ENCODE results near the gene IYD. TPM values are rescaled to one million over a fixed set of nuclear protein-coding genes. Genes with fewer than 3 reads are reported as not detected.

Gene IYD
- total and polyA plus RNA-seq, 9 of the 15 experiments (the other 6 are each of a cell fraction or from before 2014, with no cell fraction given), result not detected

DNA sequence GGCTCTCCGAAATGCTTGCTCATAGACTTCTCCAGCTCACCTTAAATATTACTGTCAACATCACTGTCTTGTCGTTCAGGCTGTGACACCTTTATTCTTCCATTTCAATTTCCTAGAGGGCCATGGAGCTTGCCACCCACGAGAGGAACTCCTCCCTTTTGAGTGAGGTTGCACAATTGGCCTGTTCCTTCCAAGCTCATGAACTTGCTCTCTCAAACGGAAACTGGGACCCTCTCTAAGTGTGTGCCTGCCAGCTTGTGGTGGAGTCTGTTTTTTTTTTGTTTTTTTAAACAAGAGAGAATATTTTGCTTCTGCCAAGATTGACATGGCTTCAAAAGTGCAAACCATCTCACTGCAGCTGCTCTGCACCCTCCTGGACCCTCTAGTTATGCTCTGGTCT lies 19.3 kb upstream of the IYD start (continued):
- TF ChIP-seq HNRNPK (IDR thresholded peaks at IDR 0.05; ENCODE audit: low read depth, low read length, poor library complexity, severe bottlenecking) (no peak), NFE2L1 (tag; IDR thresholded peaks at IDR 0.05; ENCODE audit: borderline replicate concordance, low read depth) (no peak), KHSRP (IDR thresholded peaks at IDR 0.05) (no peak), SIN3A (IDR thresholded peaks at IDR 0.05; ENCODE audit: borderline replicate concordance in 2 of 2, control insufficient read depth in 1 of 2, low read depth in 2 of 2, low read length in 2 of 2) (no peak), PRPF4 (IDR thresholded peaks at IDR 0.05; ENCODE audit: insufficient read depth, low read depth, low read length, poor library complexity, severe bottlenecking) (no peak)
- TF ChIP-seq, protein P1, sequence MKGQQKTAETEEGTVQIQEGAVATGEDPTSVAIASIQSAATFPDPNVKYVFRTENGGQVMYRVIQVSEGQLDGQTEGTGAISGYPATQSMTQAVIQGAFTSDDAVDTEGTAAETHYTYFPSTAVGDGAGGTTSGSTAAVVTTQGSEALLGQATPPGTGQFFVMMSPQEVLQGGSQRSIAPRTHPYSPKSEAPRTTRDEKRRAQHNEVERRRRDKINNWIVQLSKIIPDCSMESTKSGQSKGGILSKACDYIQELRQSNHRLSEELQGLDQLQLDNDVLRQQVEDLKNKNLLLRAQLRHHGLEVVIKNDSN (CRISPR knock-in tag; IDR thresholded peaks at IDR 0.05), result no peak

DNA sequence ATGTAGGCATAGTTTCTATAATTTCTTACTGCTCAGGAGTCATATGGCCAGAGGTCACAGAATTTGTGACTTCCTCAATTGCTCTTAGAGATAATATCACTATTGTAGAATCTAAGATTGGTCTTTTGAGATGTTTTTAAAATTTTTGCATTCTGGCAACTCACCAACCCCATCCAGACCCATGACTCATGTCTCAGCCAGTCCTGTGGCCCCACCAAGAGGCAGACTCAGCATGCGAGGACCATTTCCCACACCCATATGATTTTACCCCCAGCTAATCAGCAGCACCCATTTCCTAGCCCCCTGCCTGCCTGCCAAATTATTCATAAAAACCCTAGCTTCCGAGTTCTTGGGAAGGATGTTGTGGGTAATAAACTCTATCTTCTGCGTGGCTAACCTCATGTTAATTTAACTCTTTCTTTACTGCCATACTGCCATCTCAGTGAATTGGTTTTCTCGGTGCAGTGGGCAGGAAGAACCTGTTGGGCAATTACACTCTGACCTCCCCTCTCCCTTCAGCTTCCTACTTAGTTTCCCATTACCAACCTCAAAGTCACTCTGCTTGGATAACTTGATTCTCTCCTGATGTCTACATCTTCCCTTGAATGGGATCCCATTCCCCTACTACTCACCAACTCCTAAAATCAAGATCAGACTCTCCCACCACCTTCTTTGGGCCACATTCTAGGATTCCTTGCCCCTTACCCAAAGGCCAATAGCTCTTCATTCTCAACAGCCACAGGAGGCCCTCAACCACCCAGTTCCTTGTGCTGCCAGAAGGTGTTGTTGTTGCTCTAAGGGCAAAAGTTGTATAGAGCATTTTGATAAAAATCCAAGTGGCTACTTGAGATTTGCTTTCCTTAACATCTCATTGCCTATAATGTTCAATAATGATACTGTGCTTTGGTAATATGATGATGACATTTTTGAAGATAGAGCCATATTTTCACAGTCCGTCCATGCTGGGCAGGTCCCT lies 16.2 kb upstream of the IYD start:
- H3K9ac ChIP-seq (ENCODE audit: insufficient read depth in 1 of 2, low read depth in 2 of 2, low read length in 2 of 2), result no peak overlapping the region
- H3K79me2 ChIP-seq (ENCODE audit: control insufficient read depth, insufficient read depth, low read length), result no peaks in the 10 kb centered on the region
- H2AFZ ChIP-seq (ENCODE audit: low read depth, low read length), result no peak overlapping the region
- H3K9me3 ChIP-seq (replicated peaks; ENCODE audit: control insufficient read depth, insufficient read depth, low read depth, low read length), result no peaks in the 10 kb centered on the region
- BruUV-seq (replicated peaks), result no TSS peak
- peak; percentile 69 for ATAC-seq
- no peak for FAIRE-seq
- POLR2A ChIA-PET, result interaction anchor here (0.8 to 1.0 kb wide), 3 partner anchors 18 to 328 kb away, joined by 3 to 5 read pairs (median 3); partner anchors contain the start of gene RAET1L
- no peaks in the 10 kb centered on the region for H3K36me3 ChIP-seq (ENCODE audit: control insufficient read depth, insufficient read depth, low read length)
- H4K20me1 ChIP-seq (replicated peaks; ENCODE audit: control insufficient read depth, insufficient read depth, low read length), result no peaks in the 10 kb centered on the region
- intact Hi-C loops (cut with micrococcal nuclease), result no loop called here
- H3K4me1 ChIP-seq (replicated peaks in 1 of 2; ENCODE audit: control insufficient read depth in 2 of 2, insufficient read depth in 2 of 2, low read length in 2 of 2), result no peaks in the 10 kb centered on the region; a peak in 1 of 5 replicates
- H3K4me3 ChIP-seq, result no peak overlapping the region
- CTCF ChIA-PET (ENCODE audit: low intra/inter-chr PET ratio), result interaction anchor here (0.6 to 2.3 kb wide), 3 partner anchors 247 to 282 kb away, joined by 3 to 5 read pairs (median 4); no protein-coding TSS in a partner anchor
- no peaks in the 10 kb centered on the region for H3K9me1 ChIP-seq (ENCODE audit: control insufficient read depth, insufficient read depth, low read length)
- no peak overlapping the region for H3K27ac ChIP-seq (ENCODE audit: extremely low read depth, low read depth, low read length)
- in situ Hi-C loops (cut with MboI), result no loop called here
- DNase-seq (ENCODE audit: extremely low read depth in 1 of 4, low spot score in 3 of 4), result peak in 1 of 4 experiments; percentile 27
- H3K27me3 ChIP-seq (ENCODE audit: control insufficient read depth in 2 of 2, insufficient read depth in 2 of 2, low read length in 2 of 2), result peaks cover 7 to 11% of the 10 kb centered on the region in 2 experiments; a peak in 3 of 5 replicates
- no peak overlapping the region for H3K4me2 ChIP-seq (ENCODE audit: insufficient read depth, low read length)
- WGBS (ENCODE audit: insufficient coverage, low coverage, missing lambda C conversion rate), result 13% methylated on average over 5 of the region's 5 CpGs
- TF ChIP-seq XRCC4 (IDR thresholded peaks at IDR 0.05; ENCODE audit: extremely low read depth, insufficient read depth, insufficient read length) (no peak), RAD21 (CRISPR knock-in tag; conservative IDR thresholded peaks at IDR 0.05 in 1 of 2, IDR thresholded peaks at IDR 0.05 in 1 of 2) (peak; percentile 29 to 41; a peak in 3 of 4 replicates), SMC3 (conservative IDR thresholded peaks at IDR 0.05; ENCODE audit: insufficient read depth, low read depth, low read length) (0 out of 2 replicates have a peak, but pooled peaks have one; percentile 25), NFIC (IDR thresholded peaks at IDR 0.05) (peak; percentile 44; the same call in 1 of the 2 replicates)
- TF ChIP-seq, protein P2, sequence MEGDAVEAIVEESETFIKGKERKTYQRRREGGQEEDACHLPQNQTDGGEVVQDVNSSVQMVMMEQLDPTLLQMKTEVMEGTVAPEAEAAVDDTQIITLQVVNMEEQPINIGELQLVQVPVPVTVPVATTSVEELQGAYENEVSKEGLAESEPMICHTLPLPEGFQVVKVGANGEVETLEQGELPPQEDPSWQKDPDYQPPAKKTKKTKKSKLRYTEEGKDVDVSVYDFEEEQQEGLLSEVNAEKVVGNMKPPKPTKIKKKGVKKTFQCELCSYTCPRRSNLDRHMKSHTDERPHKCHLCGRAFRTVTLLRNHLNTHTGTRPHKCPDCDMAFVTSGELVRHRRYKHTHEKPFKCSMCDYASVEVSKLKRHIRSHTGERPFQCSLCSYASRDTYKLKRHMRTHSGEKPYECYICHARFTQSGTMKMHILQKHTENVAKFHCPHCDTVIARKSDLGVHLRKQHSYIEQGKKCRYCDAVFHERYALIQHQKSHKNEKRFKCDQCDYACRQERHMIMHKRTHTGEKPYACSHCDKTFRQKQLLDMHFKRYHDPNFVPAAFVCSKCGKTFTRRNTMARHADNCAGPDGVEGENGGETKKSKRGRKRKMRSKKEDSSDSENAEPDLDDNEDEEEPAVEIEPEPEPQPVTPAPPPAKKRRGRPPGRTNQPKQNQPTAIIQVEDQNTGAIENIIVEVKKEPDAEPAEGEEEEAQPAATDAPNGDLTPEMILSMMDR (IDR thresholded peaks at IDR 0.05 in 2 of 3, conservative IDR thresholded peaks at IDR 0.05 in 1 of 3; ENCODE audit: insufficient read depth in 2 of 3, low read depth in 1 of 3, low read length in 3 of 3), result peak; percentile 40 to 61 (median 41)

Data from K562 (cell line).